Pancreas (tissue), 10 donors: ENCODE results near the gene SLC4A1. TPM values are rescaled to one million over a fixed set of nuclear protein-coding genes. Genes with fewer than 3 reads are reported as not detected.

Source experiments
- ATAC-seq, 4 donors: fragments of 200-7000 bp; cut with Tn5 transposase; one replicate each; pipeline versions ENCODE4 v1.8.0 to v1.9.1; 2020; ENCODE audit warnings: mild to moderate bottlenecking in 4 of 4, moderate library complexity in 4 of 4
- DNase-seq, 6 donors: peaks; one replicate each; pipeline ENCODE4 v3.0.0-alpha.2; 2020
- FAIRE-seq: peaks from 2 replicates; lab custom pipeline; 2012; peaks lifted over from hg19 to GRCh38; lab: Jason Lieb, UNC
- H3K27ac ChIP-seq, 4 donors: fragments of 200-600 bp; sonication (generic); 1 replicate in 3 of 4; 2 replicates in 1 of 4; pipeline versions ENCODE4 v1.5.0 to v1.8.0; 2020
- H3K27me3 ChIP-seq, 4 donors: fragments of 200-600 bp; one replicate each; pipeline ENCODE4 v1.8.0; 2021
- H3K36me3 ChIP-seq, 3 donors: fragments of 200-600 bp; sonication (generic) in 1 of 3; one replicate each; pipeline versions ENCODE4 v1.5.0 to v1.8.0; 2020 to 2021
- H3K4me1 ChIP-seq, 3 donors: fragments of 200-600 bp; one replicate each; pipeline ENCODE4 v1.8.0; 2021
- H3K4me3 ChIP-seq, 4 donors: fragments of 200-600 bp; sonication (generic) in 2 of 4; one replicate each; pipeline versions ENCODE4 v1.5.0 to v1.8.0; 2020 to 2021
- H3K9me3 ChIP-seq, 4 donors: fragments of 200-600 bp; one replicate each; pipeline ENCODE4 v1.8.0; 2021
- WGBS, 2 donors: extraction: QIAGEN DNeasy Blood & Tissue Kit; methylation state at CpG; one replicate each; pipeline ENCODE4 v1.1.7; 2013; 5-methylcytosine and 5-hydroxymethylcytosine counted together
- intact Hi-C, 3 donors: fragments of 100-400 bp; cut with DNase I; formaldehyde crosslinking; loops; one replicate each; pipeline versions ENCODE4 v1.11.1 to v1.14.2; 2022
- polyA plus RNA-seq, 2 donors: library from polyadenylated mRNA; stranded (reverse); fragments of 200-250 nt; gene quantifications; one replicate each; pipeline ENCODE4 v1.2.3, GENCODE V29; 2013
- total RNA-seq, 6 donors: library from RNA; stranded (reverse); fragmentation: NEBNext Ultra II Directional in 4 of 6; extraction: Animal tissue kit (Norgen Biotek cat#: 25700) in 4 of 6; gene quantifications; one replicate each; pipeline versions ENCODE4 v1.2.1 to v1.2.4, GENCODE V29; 2021 to 2023
- TF ChIP-seq, protein P1 (sequence below), 4 donors: fragments of 200-600 bp; sonication (generic) in 3 of 4; IDR thresholded peaks; one replicate each; pipeline versions ENCODE4 v1.5.0 to v1.8.0; 2021; ENCODE audit warnings: antibody characterized with exemption in 4 of 4
- donor health status: healthy with polysubstance abuse.
- donor health status: DM: no; HTN: no; CAD: no; lungs with moderate emphysema.
- donor health status: DM: no; HTN: no; CAD: no.
- donor health status: control.
- donor health status: control.
- donor health status: Bipolar disorder and iron deficiency.
- donor health status: DM: yes; HTN: yes; CAD: no.
- donor health status: DM: no; HTN: no; CAD: no.
- donor health status: DM: no; HTN: no; CAD: no.
- donor health status: DM: yes; HTN: yes; CAD: no.

Gene SLC4A1
- total and polyA plus RNA-seq, 8 donors, result 0.24 to 0.37 TPM; not detected in 6

DNA sequence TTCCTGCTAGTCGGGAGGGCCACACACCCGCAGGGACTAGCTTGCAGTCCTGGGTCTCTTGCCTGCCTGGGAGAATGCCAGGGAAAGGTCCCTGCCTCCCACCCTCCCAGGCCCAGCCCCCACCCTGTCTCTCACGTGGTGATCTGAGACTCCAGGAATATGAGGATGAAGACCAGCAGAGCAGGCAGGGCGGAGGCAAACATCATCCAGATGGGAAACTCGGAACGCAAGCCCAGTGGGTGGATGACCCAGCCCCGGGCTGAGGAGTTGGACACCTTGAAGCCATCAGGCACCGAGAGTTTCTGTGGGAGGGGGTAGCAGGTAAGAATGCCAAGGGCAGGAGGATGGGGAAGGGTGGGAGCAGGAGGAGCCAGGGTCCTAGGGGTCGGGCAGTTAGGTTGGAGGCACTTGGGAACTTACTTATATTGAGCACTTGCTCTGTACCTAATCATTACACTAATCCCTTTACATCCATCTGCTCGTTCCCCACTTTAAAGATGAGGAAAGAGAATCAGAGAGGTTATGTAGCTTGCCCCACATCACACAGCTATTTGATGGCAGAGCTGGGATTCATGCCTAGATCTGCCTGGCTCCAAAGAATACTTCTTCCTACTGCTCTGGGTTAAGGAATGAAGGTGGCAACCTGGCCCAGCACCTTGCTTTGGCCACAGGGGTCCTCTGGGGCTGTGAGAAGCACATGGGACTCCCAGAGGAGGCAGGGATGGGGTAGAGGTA is 13.4 kb downstream of the SLC4A1 start:
- WGBS, 2 donors, result 42 to 55% methylated on average over 10 of the region's 10 CpGs
- FAIRE-seq, result no peak

DNA sequence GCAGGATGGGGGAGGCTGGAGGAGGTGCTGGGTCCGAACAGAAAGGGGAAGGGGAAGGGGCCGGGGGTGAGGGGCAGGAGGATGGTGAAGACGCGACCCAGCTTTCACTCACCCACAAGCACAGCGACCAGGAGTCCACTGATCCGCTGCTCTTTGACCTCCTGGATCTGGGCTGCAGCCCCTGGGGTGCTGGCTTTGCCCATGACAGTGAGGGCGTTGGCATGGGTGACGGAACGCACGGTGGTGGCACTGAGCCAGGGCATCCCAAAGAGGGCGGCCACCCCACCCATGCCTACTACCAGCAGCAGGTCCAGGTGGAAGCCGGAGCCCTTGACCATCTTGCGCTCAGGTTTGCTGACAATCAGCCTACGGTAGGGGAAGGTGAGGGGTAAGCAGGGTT is 14.9 kb downstream of the SLC4A1 start:
- FAIRE-seq (no peak), ATAC-seq (no peak), DNase-seq (no peak)
- intact Hi-C loops, result no loop called here
- no peak overlapping the region for H3K4me3 ChIP-seq
- no peaks in the 10 kb centered on the region for H3K27me3 ChIP-seq
- no peaks in the 10 kb centered on the region for H3K9me3 ChIP-seq
- no peaks in the 10 kb centered on the region for H3K4me1 ChIP-seq
- no peaks in the 10 kb centered on the region for H3K36me3 ChIP-seq
- 65 to 84% methylated on average over 14 of the region's 14 CpGs for WGBS, 2 donors
- no peak overlapping the region for H3K27ac ChIP-seq
- TF ChIP-seq, protein P1, sequence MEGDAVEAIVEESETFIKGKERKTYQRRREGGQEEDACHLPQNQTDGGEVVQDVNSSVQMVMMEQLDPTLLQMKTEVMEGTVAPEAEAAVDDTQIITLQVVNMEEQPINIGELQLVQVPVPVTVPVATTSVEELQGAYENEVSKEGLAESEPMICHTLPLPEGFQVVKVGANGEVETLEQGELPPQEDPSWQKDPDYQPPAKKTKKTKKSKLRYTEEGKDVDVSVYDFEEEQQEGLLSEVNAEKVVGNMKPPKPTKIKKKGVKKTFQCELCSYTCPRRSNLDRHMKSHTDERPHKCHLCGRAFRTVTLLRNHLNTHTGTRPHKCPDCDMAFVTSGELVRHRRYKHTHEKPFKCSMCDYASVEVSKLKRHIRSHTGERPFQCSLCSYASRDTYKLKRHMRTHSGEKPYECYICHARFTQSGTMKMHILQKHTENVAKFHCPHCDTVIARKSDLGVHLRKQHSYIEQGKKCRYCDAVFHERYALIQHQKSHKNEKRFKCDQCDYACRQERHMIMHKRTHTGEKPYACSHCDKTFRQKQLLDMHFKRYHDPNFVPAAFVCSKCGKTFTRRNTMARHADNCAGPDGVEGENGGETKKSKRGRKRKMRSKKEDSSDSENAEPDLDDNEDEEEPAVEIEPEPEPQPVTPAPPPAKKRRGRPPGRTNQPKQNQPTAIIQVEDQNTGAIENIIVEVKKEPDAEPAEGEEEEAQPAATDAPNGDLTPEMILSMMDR (IDR thresholded peaks at IDR 0.05), result no peak

More for the DNA sequence above, 13.4 kb downstream of the SLC4A1 start:
- H3K36me3 ChIP-seq, result no peaks in the 10 kb centered on the region
- H3K27ac ChIP-seq, result no peak overlapping the region
- H3K4me3 ChIP-seq, result no peak overlapping the region
- intact Hi-C loops, result no loop called here
- no peaks in the 10 kb centered on the region for H3K4me1 ChIP-seq
- TF ChIP-seq, protein P1 (IDR thresholded peaks at IDR 0.05), result no peak
- DNase-seq (no peak), ATAC-seq (no peak)
- no peaks in the 10 kb centered on the region for H3K27me3 ChIP-seq
- H3K9me3 ChIP-seq, result no peaks in the 10 kb centered on the region

DNA sequence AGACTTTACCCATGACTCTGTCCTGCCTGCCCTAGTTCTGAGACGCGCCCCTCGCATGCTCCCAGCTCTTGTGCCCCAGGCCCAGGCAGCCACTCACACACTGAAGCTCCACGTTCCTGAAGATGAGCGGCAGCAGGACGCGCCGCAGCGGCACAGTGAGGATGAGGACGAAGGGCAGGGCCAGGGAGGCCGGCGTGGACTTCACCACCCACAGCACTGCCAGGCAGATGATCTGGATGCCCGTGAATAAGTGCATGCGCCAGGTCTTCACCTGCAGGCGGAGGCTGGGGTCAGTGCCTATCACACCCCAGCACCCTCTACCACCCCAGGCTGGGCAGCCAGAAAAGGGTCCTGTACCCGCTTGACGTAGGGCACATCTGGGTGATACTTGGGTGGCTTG is 16.9 kb downstream of the SLC4A1 start:
- H3K36me3 ChIP-seq, result no peaks in the 10 kb centered on the region
- 93 to 94% methylated on average over 17 of the region's 17 CpGs for WGBS, 2 donors
- FAIRE-seq (no peak), ATAC-seq (no peak), DNase-seq (no peak)
- intact Hi-C loops, result no loop called here
- no peaks in the 10 kb centered on the region for H3K27me3 ChIP-seq
- TF ChIP-seq, protein P1 (IDR thresholded peaks at IDR 0.05), result no peak
- H3K4me1 ChIP-seq, result no peaks in the 10 kb centered on the region
- H3K9me3 ChIP-seq, result no peaks in the 10 kb centered on the region
- no peak overlapping the region for H3K27ac ChIP-seq
- no peak overlapping the region for H3K4me3 ChIP-seq

DNA sequence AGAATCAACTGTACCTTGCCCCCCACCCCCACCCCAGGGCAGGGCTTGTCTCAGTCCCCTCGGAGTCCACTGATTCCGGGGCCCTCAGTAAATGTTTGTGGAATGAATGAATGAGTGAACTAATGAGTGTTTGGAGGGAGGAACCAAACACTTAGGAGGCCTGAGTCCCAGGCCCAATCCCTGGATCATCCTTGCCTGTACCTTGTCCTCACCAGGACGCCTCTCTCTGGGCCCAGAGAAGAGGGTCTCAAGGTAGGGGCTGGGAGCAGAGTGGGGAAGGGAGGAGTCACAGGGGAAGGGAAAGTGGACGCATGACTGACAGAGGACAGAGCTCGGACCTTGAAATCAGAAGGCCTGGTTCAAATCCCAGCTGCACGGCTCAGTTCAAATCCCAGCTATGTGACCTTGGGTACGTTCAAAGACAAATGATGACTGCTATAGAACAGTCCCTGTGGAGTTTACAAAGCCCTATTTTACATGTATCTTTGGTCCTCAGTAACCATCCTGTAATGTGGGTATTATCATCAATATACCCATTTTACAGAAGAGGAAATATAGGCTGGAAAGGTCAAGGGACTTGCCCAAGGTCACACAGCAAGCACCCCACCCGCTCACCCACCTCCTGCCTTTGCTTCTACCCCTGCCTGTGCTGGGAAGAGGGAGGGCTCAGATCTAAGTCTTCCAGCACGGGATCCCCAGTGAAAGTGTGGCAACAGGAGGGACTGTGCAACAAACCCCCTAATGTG is 18.3 kb downstream of the SLC4A1 start:
- H3K36me3 ChIP-seq, result no peaks in the 10 kb centered on the region
- no peaks in the 10 kb centered on the region for H3K9me3 ChIP-seq
- TF ChIP-seq, protein P1 (IDR thresholded peaks at IDR 0.05), result no peak
- no peak for ATAC-seq
- no peaks in the 10 kb centered on the region for H3K4me1 ChIP-seq
- no peaks in the 10 kb centered on the region for H3K27me3 ChIP-seq
- H3K27ac ChIP-seq, result no peak overlapping the region
- no peak for DNase-seq
- 69 to 77% methylated on average over 9 of the region's 9 CpGs for WGBS, 2 donors
- intact Hi-C loops, result no loop called here
- H3K4me3 ChIP-seq, result no peak overlapping the region
- FAIRE-seq, result no peak
